Panc1 (cell line): ENCODE data around the gene SH3BP2.

Source experiments
- CTCF ChIP-seq: fragments of 450-650 bp; IDR thresholded peaks from 2 replicates; pipeline ENCODE4 v1.5.1; 2017; ENCODE audit warnings: mild to moderate bottlenecking
- POLR2AphosphoS5 ChIP-seq: IDR thresholded peaks from 2 replicates; pipeline ENCODE4 v1.6.1; 2012; ENCODE audit warnings: mild to moderate bottlenecking, low read depth, low read length, moderate library complexity

- TF ChIP-seq CTCF (no peak), POLR2AphosphoS5 (no peak)
Observed at GRCh38 chr4:2837904-2838496, 45.1 kb downstream of the SH3BP2 start.
